Activated CD4-positive, alpha-beta T cell treated with anti-CD3 and anti-CD28 coated beads, Interleukin-2, amount 50 U/mL, for 24 hours (primary cell): Measurements from ENCODE around the gene SIX2.

Experiments used
- DNase-seq, 2 donors: peaks; one replicate each; pipeline ENCODE4 v3.0.0-alpha.2; 2020; ENCODE audit warnings: low read depth in 1 of 2, low spot score in 1 of 2

Gene SIX2

GRCh38 chr2:45020439-45020838, 11.2 kb upstream of the SIX2 start:
- no peak for DNase-seq

- no peak for DNase-seq
Observed at GRCh38 chr2:45018023-45018422, 8.8 kb upstream of the SIX2 start.

DNA sequence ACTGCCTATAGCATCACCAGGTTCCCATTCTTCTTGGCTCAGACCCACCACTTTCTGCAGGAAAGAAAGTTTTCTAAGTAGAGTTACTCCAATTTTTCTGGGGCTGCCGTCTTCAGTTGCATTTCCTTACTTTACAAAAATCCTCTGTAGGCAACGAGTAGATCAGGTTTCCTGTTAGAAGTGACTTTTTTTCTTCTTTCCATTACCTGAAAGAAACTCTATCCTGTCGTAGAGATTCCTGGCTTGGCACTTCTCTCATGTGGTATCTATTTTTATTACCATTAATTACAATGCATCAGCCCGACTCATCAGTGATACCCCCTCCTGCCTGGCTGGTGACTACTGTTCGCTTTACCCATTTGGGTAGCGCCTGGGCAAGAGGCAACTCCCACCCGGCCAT, 5.6 kb upstream of the SIX2 start:
- DNase-seq, result no peak

- no peak for DNase-seq
Observed at GRCh38 chr2:45014016-45014702, 4.9 kb upstream of the SIX2 start.

- no peak for DNase-seq
Observed at GRCh38 chr2:45013229-45014015, 4.2 kb upstream of the SIX2 start.

GRCh38 chr2:45012733-45013132, 3.5 kb upstream of the SIX2 start:
- DNase-seq, result no peak

GRCh38 chr2:45011621-45012602, 2.7 kb upstream of the SIX2 start:
- DNase-seq, result no peak

DNA sequence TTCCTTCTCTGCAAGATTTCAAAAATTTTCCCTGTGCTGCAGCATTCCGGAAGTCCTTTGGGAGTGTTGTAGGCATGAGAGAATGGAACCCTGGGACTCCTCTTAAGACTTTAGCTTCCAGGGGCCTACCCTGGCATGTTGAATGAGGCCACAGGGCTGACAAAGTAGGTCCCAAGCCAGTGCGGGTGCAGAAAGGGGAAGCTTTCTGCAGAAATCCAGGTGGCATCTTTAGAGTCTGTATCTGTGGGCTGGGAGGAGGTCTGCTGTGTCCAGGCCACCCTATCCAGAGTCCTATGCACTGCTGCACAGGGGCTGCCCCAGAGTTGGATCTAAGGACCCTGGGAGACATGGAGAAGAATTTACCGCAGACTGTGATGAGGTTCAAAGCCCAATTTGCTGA, 1.9 kb upstream of the SIX2 start:
- DNase-seq, result no peak

- DNase-seq, result no peak
Observed at GRCh38 chr2:45010702-45011012, 1.4 kb upstream of the SIX2 start.

DNA sequence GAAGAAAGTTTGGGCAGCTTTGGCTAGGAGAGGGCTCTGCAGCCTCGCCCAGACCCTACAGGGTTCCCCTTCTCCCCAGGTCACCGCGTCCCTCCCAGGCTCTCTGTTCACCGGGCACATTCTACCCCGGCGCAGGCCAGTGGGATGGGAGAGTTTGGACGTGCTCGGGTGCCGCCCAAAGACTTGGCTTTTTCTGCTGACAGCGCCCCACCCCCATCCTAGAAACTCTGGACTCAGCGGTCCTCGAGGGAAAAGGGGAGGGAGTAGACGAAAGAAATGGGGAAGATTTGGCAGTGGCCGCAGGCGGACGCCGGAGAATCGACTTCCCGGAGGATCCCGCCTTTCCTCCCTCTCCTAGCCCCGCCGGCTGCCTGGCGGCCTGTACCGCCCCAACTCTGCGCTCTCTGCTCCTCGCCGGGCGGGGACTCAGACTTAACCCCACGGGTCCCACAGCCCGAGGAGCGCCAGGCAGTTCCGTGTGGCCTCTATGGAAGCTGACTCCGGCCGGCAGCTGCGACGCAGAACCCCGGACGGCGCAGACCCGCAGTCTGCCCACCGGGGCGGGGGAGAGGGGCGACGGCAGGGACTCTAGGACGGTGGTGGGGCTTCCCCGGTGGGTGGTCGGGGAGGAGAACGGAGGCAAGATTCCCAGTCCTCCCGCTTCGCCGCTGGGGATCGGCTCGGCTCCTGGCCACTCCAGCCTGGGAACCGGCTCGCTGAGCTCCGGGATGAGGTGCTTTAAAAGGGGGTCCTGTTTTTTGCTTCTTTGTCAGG, 863 bp upstream of the SIX2 start:
- DNase-seq, result no peak

- DNase-seq, result no peak
Observed at GRCh38 chr2:45008296-45009129, 739 bp downstream of the SIX2 start.

DNA sequence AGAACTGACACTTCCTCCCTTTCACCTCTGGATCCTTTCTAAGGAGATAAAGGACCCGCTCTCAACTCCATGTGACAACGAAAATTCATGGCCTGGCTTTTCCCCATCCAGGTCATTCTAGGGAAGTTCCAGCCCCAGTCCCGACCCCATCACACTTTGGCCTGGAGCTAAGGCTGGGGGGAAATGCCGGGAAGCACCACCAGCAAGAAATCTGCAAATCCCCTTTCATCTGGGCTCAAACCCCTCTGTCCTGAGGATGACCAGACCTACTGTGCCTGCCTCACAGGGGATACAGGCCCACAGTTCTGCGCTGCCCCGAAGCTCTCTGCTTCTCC, 1.3 kb downstream of the SIX2 start:
- no peak for DNase-seq

DNA sequence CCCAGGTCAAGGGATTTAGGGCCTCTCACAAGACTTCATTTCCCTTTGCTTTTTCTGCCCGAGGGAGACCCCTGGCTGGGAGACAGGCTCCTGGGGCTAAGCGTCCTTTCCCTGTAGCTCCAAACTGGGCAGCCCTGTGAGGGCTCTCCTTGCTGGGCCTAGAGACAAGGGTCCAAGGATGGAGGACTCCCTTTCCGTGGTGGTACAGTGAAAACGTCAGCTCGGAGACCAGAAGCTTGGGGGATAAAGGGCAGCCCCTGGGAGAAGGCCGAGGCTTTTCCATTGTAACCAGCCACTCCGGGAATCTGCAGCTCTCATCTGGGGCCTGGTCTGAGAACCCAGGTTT, 2.3 kb downstream of the SIX2 start:
- DNase-seq, result no peak

- no peak for DNase-seq
Observed at GRCh38 chr2:45006041-45006941, 3.0 kb downstream of the SIX2 start.

GRCh38 chr2:45005261-45006002, 3.8 kb downstream of the SIX2 start:
- no peak for DNase-seq

DNA sequence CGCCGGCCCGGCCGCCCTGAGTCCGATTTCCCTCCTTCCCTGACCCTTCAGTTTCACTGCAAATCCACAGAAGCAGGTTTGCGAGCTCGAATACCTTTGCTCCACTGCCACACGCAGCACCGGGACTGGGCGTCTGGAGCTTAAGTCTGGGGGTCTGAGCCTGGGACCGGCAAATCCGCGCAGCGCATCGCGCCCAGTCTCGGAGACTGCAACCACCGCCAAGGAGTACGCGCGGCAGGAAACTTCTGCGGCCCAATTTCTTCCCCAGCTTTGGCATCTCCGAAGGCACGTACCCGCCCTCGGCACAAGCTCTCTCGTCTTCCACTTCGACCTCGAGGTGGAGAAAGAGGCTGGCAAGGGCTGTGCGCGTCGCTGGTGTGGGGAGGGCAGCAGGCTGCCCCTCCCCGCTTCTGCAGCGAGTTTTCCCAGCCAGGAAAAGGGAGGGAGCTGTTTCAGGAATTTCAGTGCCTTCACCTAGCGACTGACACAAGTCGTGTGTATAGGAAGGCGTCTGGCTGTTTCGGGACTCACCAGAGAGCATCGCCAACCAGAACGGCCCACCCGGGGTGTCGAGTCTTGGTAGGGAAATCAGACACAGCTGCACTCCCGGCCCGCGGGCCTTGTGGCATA, 4.6 kb downstream of the SIX2 start:
- no peak for DNase-seq

DNA sequence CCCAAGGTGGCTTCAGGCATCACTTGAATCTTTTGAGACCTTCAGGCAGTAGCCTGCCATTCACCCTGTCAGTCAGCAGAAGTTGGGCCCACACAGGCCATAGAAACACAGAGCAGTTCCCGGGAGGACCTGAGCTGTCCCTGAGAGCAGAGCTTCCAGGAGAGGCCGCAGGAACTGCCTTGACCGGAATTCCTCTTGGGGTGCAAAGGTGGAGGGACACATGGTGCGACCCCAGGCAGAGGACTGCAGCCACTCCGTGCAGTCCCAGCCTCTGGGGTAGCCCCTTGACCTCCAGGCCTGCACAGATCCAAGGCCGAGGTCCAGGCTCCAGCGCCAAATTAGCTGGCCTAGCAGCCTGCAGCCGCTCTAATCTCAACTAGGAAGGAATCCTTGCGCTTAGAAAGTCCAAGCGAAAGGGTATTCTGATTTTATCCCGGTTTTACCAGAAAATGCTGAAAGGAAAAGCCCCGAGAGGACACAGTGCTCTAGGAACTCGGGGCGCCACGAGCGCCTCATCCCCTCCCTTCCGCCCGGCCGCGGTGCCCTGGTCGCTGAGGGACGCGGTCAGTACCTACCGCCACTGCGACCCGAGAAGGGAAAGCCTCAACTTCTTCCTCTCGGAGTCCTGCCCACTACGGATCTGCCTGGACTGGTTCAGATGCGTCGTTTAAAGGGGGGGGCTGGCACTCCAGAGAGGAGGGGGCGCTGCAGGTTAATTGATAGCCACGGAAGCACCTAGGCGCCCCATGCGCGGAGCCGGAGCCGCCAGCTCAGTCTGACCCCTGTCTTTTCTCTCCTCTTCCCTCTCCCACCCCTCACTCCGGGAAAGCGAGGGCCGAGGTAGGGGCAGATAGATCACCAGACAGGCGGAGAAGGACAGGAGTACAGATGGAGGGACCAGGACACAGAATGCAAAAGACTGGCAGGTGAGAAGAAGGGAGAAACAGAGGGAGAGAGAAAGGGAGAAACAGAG, 5.4 kb downstream of the SIX2 start:
- no peak for DNase-seq
